SK-N-SH (cell line): ENCODE data around the gene THAP7. TPM values are rescaled to one million over a fixed set of nuclear protein-coding genes. Genes with fewer than 3 reads are reported as not detected.

ENCODE experiments used
- CTCF ChIA-PET: fragments of 300-600, 350-600 bp; formaldehyde crosslinking; extraction: SDS; loops from one replicate; lab custom pipeline; 2021; lab: Yijun Ruan, JAX
- POLR2A ChIA-PET: fragments of 350-600 bp; sonication (Branson Sonifier 250); formaldehyde crosslinking; extraction: SDS; loops from one replicate; lab custom pipeline; 2020; ENCODE audit warnings: antibody characterized with exemption, inconsistent platforms; lab: Yijun Ruan, JAX
- DNase-seq: peaks from one replicate; pipeline ENCODE4 v3.0.0; 2012
- H2AFZ ChIP-seq: fragments of 200-600 bp; sonication (generic); 2 replicates; pipeline ENCODE4 v1.8.1; 2016; ENCODE audit warnings: antibody characterized with exemption, mild to moderate bottlenecking, low read depth
- H3F3A ChIP-seq: fragments of 200-600 bp; sonication (generic); replicated peaks from 2 replicates; pipeline ENCODE3; 2016; ENCODE audit warnings: antibody characterized with exemption, mild to moderate bottlenecking; ENCODE audit not compliant: insufficient read depth
- H3K27ac ChIP-seq, 2 experiments: fragments of 200-500 bp in 1 of 2; fragments of 200-600 bp in 1 of 2; sonication (Bioruptor generic) in 1 of 2; sonication (generic), shearing (Covaris generic) in 1 of 2; 2 replicates each; pipeline versions ENCODE4 v1.5.1 to v1.6.1; 2014 to 2016; ENCODE audit warnings: low read depth in 2 of 2, inconsistent platforms in 1 of 2, low read length in 1 of 2, mild to moderate bottlenecking in 1 of 2, mixed read lengths in 1 of 2
- H3K27me3 ChIP-seq: fragments of 200-600 bp; sonication (generic), shearing (Covaris generic); 2 replicates; pipeline ENCODE4 v1.6.1; 2016; ENCODE audit warnings: mixed run types; ENCODE audit not compliant: insufficient read depth
- H3K36me3 ChIP-seq, 2 experiments: fragments of 200-500 bp in 1 of 2; fragments of 200-600 bp in 1 of 2; sonication (Bioruptor generic) in 1 of 2; sonication (generic) in 1 of 2; replicated peaks in 1 of 2; 2 replicates each; pipeline versions ENCODE3 to v1.5.1; 2014 to 2016; ENCODE audit warnings: low read length in 1 of 2, mild to moderate bottlenecking in 1 of 2; ENCODE audit not compliant: insufficient read depth in 2 of 2, control insufficient read depth in 1 of 2
- H3K4me1 ChIP-seq, 2 experiments: fragments of 200-500 bp in 1 of 2; fragments of 200-600 bp in 1 of 2; sonication (Bioruptor generic) in 1 of 2; sonication (generic), shearing (Covaris generic) in 1 of 2; 2 replicates each; pipeline versions ENCODE4 v1.5.1 to v1.6.1; 2014 to 2016; ENCODE audit warnings: low read depth in 1 of 2, low read length in 1 of 2, mixed run types in 1 of 2; ENCODE audit not compliant: insufficient read depth in 2 of 2, control insufficient read depth in 1 of 2
- H3K4me2 ChIP-seq: fragments of 200-600 bp; sonication (generic), shearing (Covaris generic); 2 replicates; pipeline ENCODE4 v1.6.1; 2017; ENCODE audit warnings: mixed run types
- H3K4me3 ChIP-seq, 2 experiments: fragments of 200-500 bp in 1 of 2; fragments of 200-600 bp in 1 of 2; sonication (Bioruptor generic) in 1 of 2; sonication (generic), shearing (Covaris generic) in 1 of 2; 2 replicates each; pipeline versions ENCODE4 v1.5.1 to v1.8.1; 2014 to 2016; ENCODE audit warnings: low read depth in 2 of 2, inconsistent platforms in 1 of 2, low read length in 1 of 2, mild to moderate bottlenecking in 1 of 2, mixed read lengths in 1 of 2, moderate library complexity in 1 of 2
- H3K79me2 ChIP-seq: fragments of 200-600 bp; sonication (generic); 2 replicates; pipeline ENCODE4 v1.8.1; 2017; ENCODE audit warnings: mild to moderate bottlenecking; ENCODE audit not compliant: insufficient read depth
- H3K9ac ChIP-seq: fragments of 200-600 bp; sonication (generic); 2 replicates; pipeline ENCODE4 v1.6.1; 2017; ENCODE audit warnings: mixed run types
- H3K9me2 ChIP-seq: fragments of 200-600 bp; sonication (generic); 2 replicates; pipeline ENCODE4 v1.6.1; 2017; ENCODE audit warnings: mixed run types
- H3K9me3 ChIP-seq: fragments of 200-600 bp; sonication (generic); 2 replicates; pipeline ENCODE4 v1.6.1; 2017; ENCODE audit warnings: mixed run types, mild to moderate bottlenecking, moderate library complexity
- H4K20me1 ChIP-seq: fragments of 200-600 bp; sonication (generic); 2 replicates; pipeline ENCODE4 v1.6.1; 2017; ENCODE audit warnings: mild to moderate bottlenecking, mixed run types; ENCODE audit not compliant: insufficient read depth
- ELF1 ChIP-seq: IDR thresholded peaks from 2 replicates; pipeline ENCODE4 v1.4.0; 2012
- FOXJ3 ChIP-seq: sonication (generic); formaldehyde crosslinking; IDR thresholded peaks from 2 replicates; pipeline ENCODE4 v1.5.1; 2020; ENCODE audit warnings: mild to moderate bottlenecking, missing genetic modification reagents
- MEF2A ChIP-seq: IDR thresholded peaks from 2 replicates; pipeline ENCODE4 v1.4.0; 2012; ENCODE audit warnings: low read depth, borderline replicate concordance
- NFIC ChIP-seq: IDR thresholded peaks from 2 replicates; pipeline ENCODE4 v1.4.0; 2012; ENCODE audit warnings: borderline replicate concordance
- PBX3 ChIP-seq: IDR thresholded peaks from 2 replicates; pipeline ENCODE4; 2012
- RAD21 ChIP-seq: IDR thresholded peaks from 2 replicates; pipeline ENCODE4 v1.6.1; 2012; ENCODE audit warnings: mild to moderate bottlenecking, low read length
- TCF12 ChIP-seq: IDR thresholded peaks from 2 replicates; pipeline ENCODE4 v1.4.0; 2012
- USF2 ChIP-seq: fragments of 150-350 bp; IDR thresholded peaks from 2 replicates; pipeline ENCODE4 v1.6.1; 2017; ENCODE audit warnings: antibody characterized with exemption, low read length, low read depth, borderline replicate concordance
- WGBS: methylation state at CpG from one replicate; pipeline ENCODE4 v1.1.6; 2017; ENCODE audit warnings: low lambda C conversion rate; 5-methylcytosine and 5-hydroxymethylcytosine counted together
- polyA plus RNA-seq, 3 experiments: library from polyadenylated mRNA; depleted of rRNA; stranded (reverse); fragments of >200 nt; gene quantifications; 2 replicates each; pipeline ENCODE4 v1.2.3, GENCODE V29; 2012
- TF ChIP-seq, protein P1 (sequence below): fragments of 200-600 bp; sonication (generic); IDR thresholded peaks from 2 replicates; pipeline ENCODE4 v1.6.1; 2017; ENCODE audit warnings: antibody characterized with exemption, mild to moderate bottlenecking, moderate library complexity

Gene THAP7
- polyA plus RNA-seq, 1 of the 3 experiments (the other 2 are of a cell fraction), result 32.0 TPM

- no peak for TF ChIP-seq USF2
Measured at GRCh38 chr22:21013657-21014201, 11.8 kb upstream of the THAP7 start (continued).

DNA sequence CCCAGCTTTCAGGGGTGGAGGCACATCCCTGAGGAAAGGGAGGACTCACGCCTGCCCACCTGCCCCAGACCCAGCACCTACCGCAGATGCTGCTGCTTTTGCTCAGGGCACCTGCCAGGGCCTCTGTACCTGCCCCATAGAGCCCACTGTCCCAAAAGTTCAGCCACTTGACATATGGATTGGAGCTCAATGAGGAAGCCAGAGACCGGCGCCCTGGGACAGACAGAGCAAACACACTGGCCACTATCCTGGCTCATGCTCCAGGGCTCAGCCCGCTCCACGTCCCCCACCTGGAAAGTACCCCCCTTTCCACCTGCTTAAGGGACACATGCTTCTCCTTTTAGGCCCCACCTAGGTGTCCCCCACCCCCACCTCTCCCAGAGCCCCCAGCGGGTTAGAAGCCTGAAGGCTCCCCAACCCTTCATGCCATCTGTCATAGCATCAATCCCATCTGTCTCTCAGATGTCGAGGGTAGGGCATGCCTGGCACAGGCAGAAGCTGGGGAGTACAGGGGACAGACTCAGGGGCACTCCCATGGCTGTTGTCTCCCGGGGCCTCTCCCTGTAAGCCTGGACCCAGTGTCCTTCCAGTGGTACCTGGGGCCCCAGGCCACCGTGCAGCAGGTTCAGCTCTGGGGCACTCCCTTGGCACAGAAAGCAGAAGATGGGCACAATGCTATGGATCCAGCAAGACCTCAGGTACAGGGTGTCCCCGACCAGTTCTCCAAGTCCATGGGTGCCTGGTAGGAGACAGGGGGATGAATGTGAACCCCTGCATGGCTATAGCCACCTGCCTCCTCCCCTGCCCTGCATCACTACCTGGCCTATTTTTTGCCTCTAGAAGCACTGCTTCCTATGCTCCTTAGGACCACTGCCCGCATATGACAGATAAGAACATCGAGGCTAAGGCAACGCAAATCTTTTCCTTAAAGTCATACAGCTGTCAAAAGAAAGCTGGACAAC is 10.8 kb upstream of the THAP7 start:
- Histone ChIP-seq H3K4me3 (peak overlapping the region; percentile 76 to 78; a peak in 3 of 4 replicates), H3F3A (peaks cover 5% of the 10 kb centered on the region), H3K9ac (no peak overlapping the region), H3K4me1 (peaks cover 15 to 45% of the 10 kb centered on the region in 2 experiments; a peak in 3 of 4 replicates), H3K79me2 (peaks cover 7% of the 10 kb centered on the region; the same call in 1 of the 2 replicates), H3K36me3 (peaks cover 0 to under 1% of the 10 kb centered on the region in 2 experiments), H3K9me3 (no peaks in the 10 kb centered on the region), H2AFZ (no peak overlapping the region), H3K27me3 (no peaks in the 10 kb centered on the region), H4K20me1 (no peaks in the 10 kb centered on the region), H3K27ac (peak overlapping the region in 1 of 2 experiments; percentile 43; a peak in 1 of 4 replicates), H3K4me2 (peak overlapping the region; percentile 95), H3K9me2 (no peaks in the 10 kb centered on the region)
- WGBS, result 62% methylated on average over 11 of the region's 14 CpGs
- TF ChIP-seq NFIC (no peak), ELF1 (no peak), RAD21 (no peak), TCF12 (no peak), FOXJ3 (CRISPR knock-in tag) (no peak), PBX3 (no peak), MEF2A (no peak)
- TF ChIP-seq, protein P1, sequence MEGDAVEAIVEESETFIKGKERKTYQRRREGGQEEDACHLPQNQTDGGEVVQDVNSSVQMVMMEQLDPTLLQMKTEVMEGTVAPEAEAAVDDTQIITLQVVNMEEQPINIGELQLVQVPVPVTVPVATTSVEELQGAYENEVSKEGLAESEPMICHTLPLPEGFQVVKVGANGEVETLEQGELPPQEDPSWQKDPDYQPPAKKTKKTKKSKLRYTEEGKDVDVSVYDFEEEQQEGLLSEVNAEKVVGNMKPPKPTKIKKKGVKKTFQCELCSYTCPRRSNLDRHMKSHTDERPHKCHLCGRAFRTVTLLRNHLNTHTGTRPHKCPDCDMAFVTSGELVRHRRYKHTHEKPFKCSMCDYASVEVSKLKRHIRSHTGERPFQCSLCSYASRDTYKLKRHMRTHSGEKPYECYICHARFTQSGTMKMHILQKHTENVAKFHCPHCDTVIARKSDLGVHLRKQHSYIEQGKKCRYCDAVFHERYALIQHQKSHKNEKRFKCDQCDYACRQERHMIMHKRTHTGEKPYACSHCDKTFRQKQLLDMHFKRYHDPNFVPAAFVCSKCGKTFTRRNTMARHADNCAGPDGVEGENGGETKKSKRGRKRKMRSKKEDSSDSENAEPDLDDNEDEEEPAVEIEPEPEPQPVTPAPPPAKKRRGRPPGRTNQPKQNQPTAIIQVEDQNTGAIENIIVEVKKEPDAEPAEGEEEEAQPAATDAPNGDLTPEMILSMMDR, result no peak
- ChIA-PET CTCF (interaction anchor here (0.6 to 2.4 kb wide), 7 partner anchors 8 to 208 kb away, joined by 3 to 9 read pairs (median 4); partner anchors contain the start of genes LZTR1 and THAP7), POLR2A (interaction anchor here (4.0 kb wide), 1 partner anchor 10 kb away, joined by 34 read pairs; the partner anchor contains the start of gene THAP7)
- no peak for DNase-seq
